ENCODE results near the gene RIT2.

- no peak for TF ChIP-seq EZH2 (IDR thresholded peaks at IDR 0.05; ENCODE audit: borderline replicate concordance, low read length)
- TF ChIP-seq, protein P1, sequence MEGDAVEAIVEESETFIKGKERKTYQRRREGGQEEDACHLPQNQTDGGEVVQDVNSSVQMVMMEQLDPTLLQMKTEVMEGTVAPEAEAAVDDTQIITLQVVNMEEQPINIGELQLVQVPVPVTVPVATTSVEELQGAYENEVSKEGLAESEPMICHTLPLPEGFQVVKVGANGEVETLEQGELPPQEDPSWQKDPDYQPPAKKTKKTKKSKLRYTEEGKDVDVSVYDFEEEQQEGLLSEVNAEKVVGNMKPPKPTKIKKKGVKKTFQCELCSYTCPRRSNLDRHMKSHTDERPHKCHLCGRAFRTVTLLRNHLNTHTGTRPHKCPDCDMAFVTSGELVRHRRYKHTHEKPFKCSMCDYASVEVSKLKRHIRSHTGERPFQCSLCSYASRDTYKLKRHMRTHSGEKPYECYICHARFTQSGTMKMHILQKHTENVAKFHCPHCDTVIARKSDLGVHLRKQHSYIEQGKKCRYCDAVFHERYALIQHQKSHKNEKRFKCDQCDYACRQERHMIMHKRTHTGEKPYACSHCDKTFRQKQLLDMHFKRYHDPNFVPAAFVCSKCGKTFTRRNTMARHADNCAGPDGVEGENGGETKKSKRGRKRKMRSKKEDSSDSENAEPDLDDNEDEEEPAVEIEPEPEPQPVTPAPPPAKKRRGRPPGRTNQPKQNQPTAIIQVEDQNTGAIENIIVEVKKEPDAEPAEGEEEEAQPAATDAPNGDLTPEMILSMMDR (IDR thresholded peaks at IDR 0.05; ENCODE audit: low read length), result no peak
Measured at GRCh38 chr18:42807887-42808286, 307.6 kb downstream of the RIT2 start.

Measured in OCI-LY1 (cell line).